Endothelial cell of umbilical vein (primary cell): ENCODE data around the gene COL1A1. TPM values are rescaled to one million over a fixed set of nuclear protein-coding genes. Genes with fewer than 3 reads are reported as not detected.

Source experiments
- BruUV-seq: library from RNA; stranded (reverse); fragments of 400-500 nt; replicated peaks from 2 replicates; lab custom pipeline; 2021; lab: Mats Ljungman, UMichigan
- CTCF ChIA-PET: fragments of 300-600, 350-600 bp; sonication (Branson Sonifier 250); formaldehyde crosslinking; loops from one replicate; lab custom pipeline; 2021; ENCODE audit warnings: antibody characterized with exemption, inconsistent platforms; lab: Charles Lee
- POLR2A ChIA-PET: fragments of 300-600, 350-600 bp; sonication (Branson Sonifier 250); formaldehyde crosslinking; loops from one replicate; lab custom pipeline; 2021; ENCODE audit warnings: antibody characterized with exemption, inconsistent platforms; lab: Charles Lee
- DNase-seq: peaks from one replicate; pipeline ENCODE4 v3.0.0-alpha.2; 2011; ENCODE audit warnings: low read depth, low spot score
- FAIRE-seq: peaks from 2 replicates; lab custom pipeline; 2011; peaks lifted over from hg19 to GRCh38; lab: Jason Lieb, UNC
- H2AFZ ChIP-seq: 2 replicates; pipeline ENCODE4 v1.6.0; 2012; ENCODE audit warnings: low read depth, low read length, control low read depth, inconsistent platforms
- H3K27ac ChIP-seq: 2 replicates; pipeline ENCODE4 v1.5.1; 2011; ENCODE audit warnings: low read depth, mild to moderate bottlenecking, control low read depth, low read length, moderate library complexity; ENCODE audit not compliant: insufficient read depth
- H3K27me3 ChIP-seq, 2 experiments: 2 replicates each; pipeline versions ENCODE4 v1.6.0 to v1.6.1; 2011; ENCODE audit warnings: low read length in 2 of 2, mixed read lengths in 1 of 2; ENCODE audit not compliant: control insufficient read depth in 2 of 2, insufficient read depth in 2 of 2
- H3K36me3 ChIP-seq, 2 experiments: 2 replicates in 1 of 2; 3 replicates in 1 of 2; pipeline ENCODE4 v1.5.1; 2011; ENCODE audit warnings: low read length in 2 of 2, mild to moderate bottlenecking in 1 of 2, moderate library complexity in 1 of 2; ENCODE audit not compliant: control insufficient read depth in 2 of 2, insufficient read depth in 2 of 2; ENCODE audit errors: extremely low read depth in 1 of 2
- H3K4me1 ChIP-seq: 3 replicates; pipeline ENCODE4 v1.5.1; 2011; ENCODE audit warnings: mild to moderate bottlenecking, low read length; ENCODE audit not compliant: control insufficient read depth, insufficient read depth; ENCODE audit errors: extremely low read depth
- H3K4me2 ChIP-seq: 2 replicates; pipeline ENCODE4 v1.6.1; 2011; ENCODE audit warnings: low read length, control low read depth, mixed read lengths; ENCODE audit not compliant: insufficient read depth
- H3K4me3 ChIP-seq, 3 experiments: fragments of 200-600 bp in 1 of 3; sonication (generic), shearing (Covaris generic) in 1 of 3; replicated peaks in 1 of 3; 2 replicates each; pipeline ENCODE4 v1.5.1; 2011 to 2016; ENCODE audit warnings: control low read depth in 3 of 3, low read length in 3 of 3, mild to moderate bottlenecking in 2 of 3, inconsistent platforms in 1 of 3, low read depth in 1 of 3, moderate library complexity in 1 of 3; ENCODE audit not compliant: insufficient read depth in 1 of 3
- H3K79me2 ChIP-seq: 2 replicates; pipeline ENCODE4 v1.6.0; 2012; ENCODE audit warnings: low read length, inconsistent platforms; ENCODE audit not compliant: control insufficient read depth, insufficient read depth
- H3K9ac ChIP-seq: replicated peaks from 2 replicates; pipeline ENCODE3; 2011; ENCODE audit warnings: low read length, control low read depth; ENCODE audit not compliant: insufficient read depth; ENCODE audit errors: extremely low read depth
- H3K9me1 ChIP-seq: replicated peaks from 3 replicates; pipeline ENCODE4 v1.6.0; 2011; ENCODE audit warnings: mild to moderate bottlenecking, low read length; ENCODE audit not compliant: control insufficient read depth, insufficient read depth; ENCODE audit errors: extremely low read depth
- H3K9me3 ChIP-seq: replicated peaks from 2 replicates; pipeline ENCODE4 v1.5.1; 2012; ENCODE audit warnings: low read length, inconsistent platforms; ENCODE audit not compliant: control insufficient read depth, insufficient read depth
- H4K20me1 ChIP-seq: replicated peaks from 2 replicates; pipeline ENCODE3; 2011; ENCODE audit warnings: mild to moderate bottlenecking, low read length; ENCODE audit not compliant: control insufficient read depth, insufficient read depth; ENCODE audit errors: extremely low read depth
- EZH2 ChIP-seq: IDR thresholded peaks from 2 replicates; pipeline ENCODE4 v1.6.1; 2012; ENCODE audit warnings: borderline replicate concordance, low read depth, mild to moderate bottlenecking, moderate library complexity, low read length, inconsistent platforms; ENCODE audit not compliant: severe bottlenecking
- FOS ChIP-seq: IDR thresholded peaks from 2 replicates; pipeline ENCODE4 v1.6.1; 2011; ENCODE audit warnings: mild to moderate bottlenecking, low read length, moderate library complexity, borderline replicate concordance; ENCODE audit not compliant: insufficient read depth
- GATA2 ChIP-seq: IDR thresholded peaks from 2 replicates; pipeline ENCODE4 v1.7.0; 2011; ENCODE audit warnings: low read depth, mild to moderate bottlenecking, moderate library complexity, mixed read lengths, low read length; ENCODE audit not compliant: insufficient read length, insufficient read depth
- JUN ChIP-seq: IDR thresholded peaks from 2 replicates; pipeline ENCODE4 v1.6.1; 2011; ENCODE audit warnings: borderline replicate concordance, low read depth; ENCODE audit not compliant: insufficient read length, insufficient read depth
- MAX ChIP-seq: IDR thresholded peaks from 2 replicates; pipeline ENCODE4 v1.6.1; 2011; ENCODE audit not compliant: insufficient read depth, insufficient read length
- MYC ChIP-seq: IDR thresholded peaks from one replicate; pipeline ENCODE4 v1.6.1; 2011; ENCODE audit warnings: mild to moderate bottlenecking, low read depth, low read length
- POLR2A ChIP-seq: IDR thresholded peaks from 2 replicates; pipeline ENCODE4 v1.6.1; 2012; ENCODE audit warnings: low read depth, mild to moderate bottlenecking, control low read depth, low read length
- POLR2AphosphoS5 ChIP-seq: IDR thresholded peaks from 2 replicates; pipeline ENCODE4 v1.6.1; 2012; ENCODE audit warnings: low read depth, mild to moderate bottlenecking, control low read depth, low read length, moderate library complexity; ENCODE audit not compliant: insufficient read depth
- dilution Hi-C: fragments of 300-500 bp; cut with MboI; formaldehyde crosslinking; loops from one replicate; pipeline ENCODE4 v1.15.0; 2019; ENCODE audit warnings: low sequenced_read_pairs; ENCODE audit not compliant: extremely low pct_ligation_motif_present
- intact Hi-C: fragments of 100-400 bp; cut with micrococcal nuclease; formaldehyde crosslinking; loops from one replicate; pipeline ENCODE4 v1.10.0; 2022
- polyA plus RNA-seq, 4 experiments: library from polyadenylated mRNA; depleted of rRNA in 3 of 4; stranded (reverse) in 3 of 4; unstranded in 1 of 4; fragments of >200 nt; gene quantifications; 2 replicates each; pipeline versions ENCODE4 v1.2.1 to v1.2.3, GENCODE V29; 2011 to 2012; ENCODE audit warnings: missing spikeins in 1 of 4
- total RNA-seq: library from RNA; stranded (reverse); gene quantifications from 2 replicates; pipeline ENCODE4 v1.2.3, GENCODE V29; 2021
- TF ChIP-seq, protein P1 (sequence below), 2 donors: IDR thresholded peaks; 1 replicate in 1 of 2; 2 replicates in 1 of 2; pipeline ENCODE4 v1.5.1; 2011; ENCODE audit warnings: low read length in 2 of 2, mild to moderate bottlenecking in 2 of 2, moderate library complexity in 2 of 2, control low read depth in 1 of 2, inconsistent platforms in 1 of 2, low read depth in 1 of 2; ENCODE audit not compliant: insufficient read depth in 1 of 2; ENCODE audit errors: extremely low read depth in 1 of 2

The COL1A1 gene
- total and polyA plus RNA-seq, 2 donors (not counting 3 experiments of a cell fraction or from before 2014, with no cell fraction given): 0.07 TPM

DNA sequence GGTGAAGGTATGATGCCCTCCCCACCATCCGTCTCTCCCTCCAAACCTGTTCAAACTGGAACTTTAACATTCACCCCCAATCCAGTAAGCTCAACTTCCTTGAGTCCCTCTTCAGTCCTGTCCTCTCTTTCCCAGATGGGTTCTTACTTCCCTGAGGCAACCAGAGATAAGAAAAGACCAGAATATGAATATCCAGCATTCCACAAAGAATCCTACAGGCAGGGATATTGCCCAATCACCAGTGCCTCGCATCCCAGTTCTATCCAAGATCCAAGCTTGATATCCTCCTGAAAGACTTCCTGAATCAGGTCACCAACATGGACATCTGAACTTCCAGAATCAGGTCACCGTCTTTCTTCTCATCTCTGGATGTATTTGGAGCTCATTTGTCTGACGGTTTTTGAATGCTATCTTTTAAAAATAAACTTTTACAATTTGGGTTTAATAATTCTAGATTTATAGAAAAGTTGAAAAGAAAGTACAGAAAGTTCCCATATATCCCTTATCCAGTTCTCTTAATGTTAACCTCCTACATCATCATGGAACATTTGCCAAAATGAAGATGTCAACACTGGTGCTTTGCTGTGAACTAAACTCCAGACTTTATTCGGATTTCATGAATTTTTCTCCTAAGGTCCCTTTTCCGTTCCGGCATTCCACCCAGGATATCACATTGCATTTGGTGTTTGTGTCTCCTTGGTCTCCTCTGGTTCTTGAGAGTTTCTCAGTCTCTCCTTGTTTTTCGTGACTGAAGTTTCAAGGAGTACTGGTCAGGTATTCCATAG is 13.7 kb upstream of the COL1A1 start:
- no peak for TF ChIP-seq FOS
- TF ChIP-seq GATA2: no peak
- no peak for TF ChIP-seq EZH2
- TF ChIP-seq, protein P1, sequence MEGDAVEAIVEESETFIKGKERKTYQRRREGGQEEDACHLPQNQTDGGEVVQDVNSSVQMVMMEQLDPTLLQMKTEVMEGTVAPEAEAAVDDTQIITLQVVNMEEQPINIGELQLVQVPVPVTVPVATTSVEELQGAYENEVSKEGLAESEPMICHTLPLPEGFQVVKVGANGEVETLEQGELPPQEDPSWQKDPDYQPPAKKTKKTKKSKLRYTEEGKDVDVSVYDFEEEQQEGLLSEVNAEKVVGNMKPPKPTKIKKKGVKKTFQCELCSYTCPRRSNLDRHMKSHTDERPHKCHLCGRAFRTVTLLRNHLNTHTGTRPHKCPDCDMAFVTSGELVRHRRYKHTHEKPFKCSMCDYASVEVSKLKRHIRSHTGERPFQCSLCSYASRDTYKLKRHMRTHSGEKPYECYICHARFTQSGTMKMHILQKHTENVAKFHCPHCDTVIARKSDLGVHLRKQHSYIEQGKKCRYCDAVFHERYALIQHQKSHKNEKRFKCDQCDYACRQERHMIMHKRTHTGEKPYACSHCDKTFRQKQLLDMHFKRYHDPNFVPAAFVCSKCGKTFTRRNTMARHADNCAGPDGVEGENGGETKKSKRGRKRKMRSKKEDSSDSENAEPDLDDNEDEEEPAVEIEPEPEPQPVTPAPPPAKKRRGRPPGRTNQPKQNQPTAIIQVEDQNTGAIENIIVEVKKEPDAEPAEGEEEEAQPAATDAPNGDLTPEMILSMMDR (IDR thresholded peaks at IDR 0.05; ENCODE audit: extremely low read depth in 1 of 2, insufficient read depth in 1 of 2, low read depth in 1 of 2, low read length in 2 of 2): no peak
- TF ChIP-seq MYC: no peak
- TF ChIP-seq JUN: no peak
- no peak for TF ChIP-seq POLR2A
- no peak for TF ChIP-seq POLR2AphosphoS5
- no peak for TF ChIP-seq MAX
- Histone ChIP-seq H3K9ac (no peak overlapping the region), H3K27me3 (peaks cover 24 to 32% of the 10 kb centered on the region in 2 experiments), H3K27ac (no peak overlapping the region), H2AFZ (no peak overlapping the region), H3K4me2 (no peak overlapping the region), H3K79me2 (no peaks in the 10 kb centered on the region), H3K4me1 (peaks cover 5% of the 10 kb centered on the region), H3K9me1 (no peaks in the 10 kb centered on the region), H4K20me1 (no peaks in the 10 kb centered on the region), H3K9me3 (no peaks in the 10 kb centered on the region), H3K4me3 (no peak overlapping the region), H3K36me3 (no peaks in the 10 kb centered on the region)
- CTCF ChIA-PET: interaction anchor here (1.2 to 9.9 kb wide), 6 partner anchors 9 to 62 kb away, joined by 3 to 80 read pairs (median 4); partner anchors contain the start of genes COL1A1 and TMEM92
- dilution Hi-C loops (no loop called here), intact Hi-C loops (no loop called here)
- DNase-seq (no peak), FAIRE-seq (no peak)
- POLR2A ChIA-PET: no interaction called here
- no TSS peak for BruUV-seq
